IMR-90 (cell line): ENCODE measurements around the gene SF3B2.

Experiments used
- BHLHE40 ChIP-seq: fragments of 150-350 bp; IDR thresholded peaks from 2 replicates; pipeline ENCODE4 v1.6.1; 2016; ENCODE audit warnings: mild to moderate bottlenecking, low read depth, low read length
- CEBPB ChIP-seq: IDR thresholded peaks from 2 replicates; pipeline ENCODE4 v1.6.1; 2012; ENCODE audit warnings: low read depth, low read length, improper control_type of control experiment
- ELK1 ChIP-seq: fragments of 150-350 bp; IDR thresholded peaks from 2 replicates; pipeline ENCODE4 v1.6.1; 2016; ENCODE audit warnings: low read depth, mild to moderate bottlenecking, low read length, moderate library complexity, borderline replicate concordance
- MXI1 ChIP-seq: IDR thresholded peaks from 2 replicates; pipeline ENCODE4 v1.6.1; 2012; ENCODE audit warnings: low read depth, mild to moderate bottlenecking, low read length, moderate library complexity, borderline replicate concordance
- POLR2A ChIP-seq: IDR thresholded peaks from 2 replicates; pipeline ENCODE4 v1.6.1; 2012; ENCODE audit warnings: mild to moderate bottlenecking, low read depth, low read length
- RAD21 ChIP-seq: IDR thresholded peaks from 2 replicates; pipeline ENCODE4 v1.6.1; 2012; ENCODE audit warnings: low read length, improper control_type of control experiment
- RCOR1 ChIP-seq: IDR thresholded peaks from 2 replicates; pipeline ENCODE4 v1.6.1; 2012; ENCODE audit warnings: mild to moderate bottlenecking, low read length, improper control_type of control experiment; ENCODE audit not compliant: insufficient replicate concordance
- RFX5 ChIP-seq: IDR thresholded peaks from 2 replicates; pipeline ENCODE4 v1.8.0; 2012; ENCODE audit warnings: low read depth, mild to moderate bottlenecking, low read length, moderate library complexity
- USF2 ChIP-seq: fragments of 150-350 bp; IDR thresholded peaks from 2 replicates; pipeline ENCODE4 v1.6.1; 2017; ENCODE audit warnings: mild to moderate bottlenecking, antibody characterized with exemption, low read length, low read depth
- TF ChIP-seq, protein P1 (sequence below): conservative IDR thresholded peaks from 2 replicates; pipeline ENCODE4 v1.5.1; 2012; ENCODE audit warnings: mild to moderate bottlenecking, low read depth, low read length, improper control_type of control experiment

DNA sequence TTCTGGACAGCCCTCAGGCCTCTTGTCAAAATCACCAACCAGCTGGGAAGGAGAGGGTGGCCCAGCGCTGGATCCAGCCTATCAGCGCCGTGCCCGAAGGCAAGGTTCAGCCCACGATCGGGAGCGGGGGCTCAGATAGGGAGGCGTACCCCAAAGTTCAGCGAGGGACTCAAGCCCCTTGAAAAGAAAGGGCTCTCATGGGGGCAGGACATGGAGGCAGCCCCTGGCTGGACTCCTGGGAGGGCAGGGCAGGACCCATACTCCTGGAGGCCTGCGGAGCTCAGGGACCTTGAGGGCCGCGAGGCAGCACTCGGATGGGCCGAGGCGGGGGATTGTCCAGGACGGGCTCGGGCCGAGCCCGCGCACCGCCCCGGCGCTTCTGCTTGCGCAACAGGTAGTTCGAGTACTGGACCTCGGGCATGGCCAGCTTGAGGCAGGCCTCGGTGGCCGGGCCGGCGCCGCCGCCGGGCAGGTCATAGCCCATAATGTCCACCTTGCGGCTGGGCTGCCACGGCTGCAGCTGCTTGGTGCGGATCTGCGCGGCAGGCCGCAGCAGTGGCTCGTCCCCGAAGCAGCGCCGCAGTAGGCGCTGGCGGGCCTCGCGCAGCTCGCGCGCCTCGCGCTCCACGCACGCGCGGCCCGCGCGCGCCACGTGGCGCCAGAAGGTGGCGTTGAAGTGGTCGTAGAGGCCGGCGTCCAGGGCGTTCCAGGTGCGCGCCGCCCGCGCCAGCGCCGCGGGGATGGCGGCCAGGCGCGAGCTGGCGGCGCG lies 9.8 kb upstream of the SF3B2 start:
- TF ChIP-seq, protein P1, sequence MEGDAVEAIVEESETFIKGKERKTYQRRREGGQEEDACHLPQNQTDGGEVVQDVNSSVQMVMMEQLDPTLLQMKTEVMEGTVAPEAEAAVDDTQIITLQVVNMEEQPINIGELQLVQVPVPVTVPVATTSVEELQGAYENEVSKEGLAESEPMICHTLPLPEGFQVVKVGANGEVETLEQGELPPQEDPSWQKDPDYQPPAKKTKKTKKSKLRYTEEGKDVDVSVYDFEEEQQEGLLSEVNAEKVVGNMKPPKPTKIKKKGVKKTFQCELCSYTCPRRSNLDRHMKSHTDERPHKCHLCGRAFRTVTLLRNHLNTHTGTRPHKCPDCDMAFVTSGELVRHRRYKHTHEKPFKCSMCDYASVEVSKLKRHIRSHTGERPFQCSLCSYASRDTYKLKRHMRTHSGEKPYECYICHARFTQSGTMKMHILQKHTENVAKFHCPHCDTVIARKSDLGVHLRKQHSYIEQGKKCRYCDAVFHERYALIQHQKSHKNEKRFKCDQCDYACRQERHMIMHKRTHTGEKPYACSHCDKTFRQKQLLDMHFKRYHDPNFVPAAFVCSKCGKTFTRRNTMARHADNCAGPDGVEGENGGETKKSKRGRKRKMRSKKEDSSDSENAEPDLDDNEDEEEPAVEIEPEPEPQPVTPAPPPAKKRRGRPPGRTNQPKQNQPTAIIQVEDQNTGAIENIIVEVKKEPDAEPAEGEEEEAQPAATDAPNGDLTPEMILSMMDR, result no peak
- 0 out of 2 replicates have a peak, but pooled peaks have one; percentile 13 for TF ChIP-seq CEBPB
- TF ChIP-seq POLR2A, result no peak
- TF ChIP-seq RCOR1, result no peak
- TF ChIP-seq BHLHE40, result no peak
- no peak for TF ChIP-seq RFX5
- no peak for TF ChIP-seq RAD21
- TF ChIP-seq USF2, result no peak
- no peak for TF ChIP-seq ELK1
- no peak for TF ChIP-seq MXI1
